HG03108 (cell line): ENCODE results near the gene CPT2.

Experiments
- ATAC-seq: cut with Tn5 transposase; IDR thresholded peaks from one replicate; pipeline ENCODE4 v1.9.1; 2021; ENCODE audit warnings: moderate library complexity; ENCODE audit not compliant: unreplicated experiment

Gene CPT2

DNA sequence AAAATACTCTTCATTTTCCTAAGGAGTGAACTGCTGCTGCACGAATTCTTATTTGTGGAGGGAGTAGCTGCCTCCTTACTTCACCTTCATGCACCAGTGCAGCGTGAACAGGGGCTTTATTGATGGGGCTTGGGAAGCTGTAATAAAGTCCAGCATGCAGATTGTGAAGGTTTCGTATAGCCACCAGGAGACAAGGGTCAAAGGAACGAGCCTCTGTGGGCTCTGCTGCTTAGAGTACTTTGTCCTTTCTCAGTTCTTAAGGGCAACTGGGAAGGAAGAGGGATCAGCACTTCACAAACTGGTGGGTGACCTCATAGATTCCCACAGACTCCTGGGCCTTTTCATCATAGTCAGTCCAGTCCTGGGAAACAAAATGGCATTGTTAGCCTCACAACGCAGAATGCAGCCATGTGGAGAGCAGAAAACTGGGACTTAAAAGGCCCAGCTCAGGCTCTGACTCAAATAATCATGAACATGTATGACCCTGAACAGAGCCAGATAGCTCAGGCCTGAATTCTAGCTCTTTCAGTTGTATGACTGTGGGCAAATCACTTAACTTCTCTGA lies 17.8 kb downstream of the CPT2 start:
- ATAC-seq = no peak

DNA sequence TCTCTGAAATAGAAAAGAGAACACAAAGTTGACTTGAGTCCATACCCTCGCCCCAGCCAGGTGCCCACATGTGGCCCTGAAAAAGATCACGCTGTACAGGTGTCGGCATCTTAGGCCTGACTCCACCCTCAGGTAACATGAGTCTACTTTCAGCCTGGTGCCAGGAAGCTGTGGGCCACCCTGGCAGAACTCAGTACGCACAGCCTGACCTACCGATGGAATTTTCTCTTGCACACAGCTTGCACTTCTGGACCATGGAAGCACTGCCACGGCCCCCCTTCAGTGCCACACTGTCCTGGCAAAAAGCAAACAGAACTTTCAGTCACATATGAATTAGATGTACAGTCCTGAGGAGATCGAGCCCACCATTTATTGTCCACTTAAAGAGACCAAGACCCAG lies 21.6 kb downstream of the CPT2 start:
- no peak for ATAC-seq

DNA sequence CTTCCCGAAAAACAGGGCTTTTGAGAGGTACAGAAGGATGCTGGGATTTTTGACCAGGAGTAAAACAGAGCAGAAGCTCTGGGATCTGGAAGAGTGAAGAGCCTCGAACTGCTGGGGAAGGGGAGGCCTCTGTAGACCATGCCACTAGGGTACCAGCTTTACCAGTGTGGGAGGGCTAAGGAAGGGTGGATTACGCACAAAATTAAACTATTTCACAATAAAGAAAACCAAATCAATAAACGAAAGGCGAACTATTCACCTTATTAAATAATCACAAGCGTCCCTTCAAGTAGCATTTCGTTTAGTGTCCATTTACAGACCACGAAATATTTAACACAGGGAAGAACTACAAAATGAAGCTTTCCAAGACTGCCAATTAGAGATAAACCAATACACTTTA lies 23.1 kb downstream of the CPT2 start:
- no peak for ATAC-seq

DNA sequence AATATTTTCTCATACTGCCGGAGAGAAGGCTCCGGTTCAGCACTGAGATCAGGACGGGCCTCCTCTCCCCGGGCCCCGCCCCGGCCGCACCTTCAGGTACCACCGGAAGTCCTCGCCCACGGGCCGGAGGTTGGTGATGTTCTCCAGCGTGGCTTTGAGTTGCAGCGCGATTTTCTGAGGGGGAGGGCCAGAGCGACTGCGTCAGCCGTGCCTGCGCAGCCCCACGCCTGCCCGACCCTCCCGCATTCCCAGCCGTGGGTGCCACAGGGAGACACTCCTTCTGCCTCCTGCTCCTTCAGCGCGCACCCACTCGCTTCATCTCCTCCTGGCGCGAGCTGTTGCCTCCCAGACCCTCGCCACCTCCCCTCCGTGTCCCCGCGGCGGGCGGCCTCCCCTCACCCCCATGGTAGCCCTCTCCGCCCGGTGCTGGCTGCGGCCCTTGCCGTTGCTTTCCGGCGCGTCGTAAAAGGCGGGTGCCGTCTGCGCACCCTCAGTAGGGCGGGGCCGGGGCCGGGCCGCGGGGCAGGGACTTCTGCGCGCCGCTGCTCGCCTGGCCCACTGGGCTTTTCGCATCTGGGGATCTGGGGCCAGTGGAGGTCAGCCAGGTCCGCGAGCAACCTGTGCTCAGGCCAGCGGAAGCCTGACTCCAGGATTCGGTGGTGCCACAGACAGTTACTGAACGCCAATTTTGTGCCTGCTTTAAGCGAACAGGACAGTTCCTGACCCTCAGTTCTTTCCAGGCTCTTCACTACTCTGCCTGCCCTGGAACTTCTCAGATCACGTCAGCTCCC lies 23.7 kb downstream of the CPT2 start, which contains the start of gene CZIB:
CZIB (minus strand) TSS at position 464 of the 791 bp plus-strand sequence; CDS start at position 405, 59 bp downstream.
- peak; percentile 90 for ATAC-seq

DNA sequence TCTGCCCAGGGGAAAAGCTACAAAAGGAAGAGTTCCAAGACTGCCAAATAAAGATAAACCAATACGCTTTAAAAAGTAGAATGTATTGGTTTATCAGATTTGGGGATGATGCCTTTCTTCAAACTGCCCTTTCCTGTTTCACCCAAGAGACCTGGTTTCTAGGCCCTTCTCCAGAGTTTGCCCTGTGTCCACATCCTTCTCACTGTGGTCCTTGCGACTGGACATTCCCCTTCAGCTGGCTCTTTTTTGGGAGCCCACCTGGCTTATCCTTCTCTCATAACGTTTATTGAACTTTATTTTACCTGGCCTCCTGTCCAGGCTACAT lies 24.3 kb downstream of the CPT2 start:
- ATAC-seq = no peak

DNA sequence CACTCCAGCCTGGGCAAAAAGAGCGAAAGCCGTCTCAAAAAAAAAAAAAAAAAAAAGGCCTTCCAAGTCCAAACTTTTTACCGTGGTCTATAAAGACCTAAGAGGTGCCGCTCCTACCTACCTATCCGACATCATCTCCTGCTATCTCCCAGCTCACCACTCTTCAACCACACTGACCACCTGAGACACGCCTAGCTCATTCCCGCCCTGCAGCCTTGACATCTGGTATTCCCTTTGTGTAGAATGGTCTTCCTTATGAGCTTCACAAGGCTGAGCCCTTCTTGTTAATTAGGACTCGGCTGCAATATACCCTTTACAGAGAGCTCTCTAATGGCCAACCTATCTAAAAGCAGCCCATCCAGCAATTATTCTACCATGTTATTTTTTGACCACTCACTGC lies 41.0 kb downstream of the CPT2 start:
- no peak for ATAC-seq

DNA sequence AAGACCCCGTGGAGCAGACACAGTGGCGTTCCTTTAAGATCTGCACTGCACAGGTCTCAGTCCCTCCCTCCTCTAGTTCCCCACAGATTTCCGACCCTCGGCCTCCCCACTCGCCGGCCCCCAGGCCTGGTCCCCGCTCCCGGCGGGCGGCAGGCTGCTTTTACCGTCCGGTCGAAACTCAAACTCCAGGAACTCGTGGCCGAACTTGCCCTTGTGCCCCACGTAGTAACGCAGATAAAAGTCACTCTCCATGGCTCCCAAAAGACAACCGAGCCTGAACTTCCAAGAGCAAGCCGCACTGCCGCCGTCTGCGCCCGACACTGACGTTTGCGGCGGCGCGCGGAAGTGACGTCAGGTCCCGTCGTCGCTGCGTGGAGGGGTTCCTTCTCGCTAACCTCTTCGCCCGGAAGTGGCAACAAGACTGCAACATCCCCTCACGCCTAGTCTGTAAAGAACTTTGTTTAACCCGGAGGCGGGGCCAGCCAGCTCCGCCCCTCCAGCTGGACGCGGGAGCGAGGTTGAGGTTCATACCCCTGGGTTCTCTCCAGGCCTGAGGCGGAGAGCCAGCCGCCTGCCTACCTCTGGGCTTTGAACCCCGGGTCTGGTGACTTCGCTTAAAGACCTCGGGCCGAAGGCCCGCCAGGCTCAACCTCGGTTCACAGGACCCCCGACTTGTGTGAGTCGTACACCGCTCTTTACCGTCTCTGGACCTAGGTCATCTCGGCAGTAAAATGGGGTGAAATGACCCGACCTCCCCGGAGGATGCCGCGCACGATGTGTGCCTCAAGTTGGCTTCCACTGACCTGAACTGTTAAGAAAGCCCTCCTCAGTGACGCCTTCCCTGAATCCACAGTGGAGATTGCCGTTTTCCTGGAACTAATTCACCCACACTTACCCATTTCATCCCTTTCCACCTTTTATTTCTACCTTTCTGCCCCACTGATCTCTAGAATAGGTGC lies 41.9 kb downstream of the CPT2 start, which contains the start of gene MAGOH:
MAGOH (minus strand) TSS at position 322 of the 959 bp plus-strand sequence; CDS start at position 252, 70 bp downstream.
- ATAC-seq = peak; percentile 94

DNA sequence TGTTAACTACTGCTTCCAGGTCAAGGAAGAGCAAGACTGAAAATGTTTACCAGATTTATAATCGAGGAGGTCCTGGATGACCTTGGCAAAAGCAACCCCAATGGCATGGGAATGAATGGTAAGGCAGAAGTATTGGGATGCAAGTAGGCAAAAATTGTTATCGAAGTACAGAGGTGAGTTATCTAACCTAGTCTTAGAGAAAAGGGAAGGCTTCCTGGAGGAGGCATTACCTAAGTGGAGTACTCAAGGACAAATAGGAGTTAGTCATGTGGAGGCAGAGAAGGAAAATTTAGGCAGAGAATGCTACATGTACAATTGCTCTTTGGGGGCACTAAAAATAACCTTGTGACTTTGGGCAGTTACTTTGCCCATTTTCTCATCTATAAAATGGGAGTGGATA lies 45.2 kb downstream of the CPT2 start:
- ATAC-seq = no peak

DNA sequence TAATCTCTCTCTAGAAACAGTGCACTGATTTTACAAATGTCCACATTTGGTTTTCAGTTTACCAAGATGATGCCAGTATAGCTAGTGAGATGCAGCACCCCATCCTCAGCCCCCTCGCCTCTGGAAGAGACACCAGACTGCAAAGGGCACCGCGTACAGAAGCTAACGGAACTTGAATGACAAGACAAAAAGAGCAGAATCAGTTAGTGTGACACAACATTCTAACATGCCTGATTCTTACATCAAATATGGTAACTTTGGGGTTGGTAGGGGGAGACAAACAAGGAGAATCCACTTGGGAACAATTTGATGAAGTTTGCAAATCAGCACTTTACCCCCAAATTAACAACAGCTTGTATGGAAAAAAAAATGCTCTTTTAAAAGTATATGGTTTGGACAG lies 45.8 kb downstream of the CPT2 start:
- ATAC-seq = no peak

DNA sequence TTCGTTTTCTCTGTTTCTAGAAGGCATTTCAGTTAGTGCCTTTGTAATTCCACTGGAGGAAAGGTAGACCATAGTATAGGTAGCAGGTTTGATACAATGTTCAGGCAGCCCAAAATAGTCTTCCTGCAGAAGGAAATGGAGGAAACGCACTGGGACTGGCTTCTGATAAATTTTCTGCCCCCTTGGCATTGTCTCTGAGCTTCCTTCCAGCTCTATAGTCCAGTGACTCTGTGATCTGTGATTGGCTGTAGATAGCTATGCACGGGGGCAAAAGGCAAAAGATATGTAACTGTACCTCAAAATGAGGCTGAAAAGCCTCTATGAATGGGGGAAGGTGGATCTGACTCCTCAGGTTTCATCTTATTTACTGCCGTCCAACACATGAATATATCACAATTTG lies 47.5 kb downstream of the CPT2 start:
- ATAC-seq = no peak

DNA sequence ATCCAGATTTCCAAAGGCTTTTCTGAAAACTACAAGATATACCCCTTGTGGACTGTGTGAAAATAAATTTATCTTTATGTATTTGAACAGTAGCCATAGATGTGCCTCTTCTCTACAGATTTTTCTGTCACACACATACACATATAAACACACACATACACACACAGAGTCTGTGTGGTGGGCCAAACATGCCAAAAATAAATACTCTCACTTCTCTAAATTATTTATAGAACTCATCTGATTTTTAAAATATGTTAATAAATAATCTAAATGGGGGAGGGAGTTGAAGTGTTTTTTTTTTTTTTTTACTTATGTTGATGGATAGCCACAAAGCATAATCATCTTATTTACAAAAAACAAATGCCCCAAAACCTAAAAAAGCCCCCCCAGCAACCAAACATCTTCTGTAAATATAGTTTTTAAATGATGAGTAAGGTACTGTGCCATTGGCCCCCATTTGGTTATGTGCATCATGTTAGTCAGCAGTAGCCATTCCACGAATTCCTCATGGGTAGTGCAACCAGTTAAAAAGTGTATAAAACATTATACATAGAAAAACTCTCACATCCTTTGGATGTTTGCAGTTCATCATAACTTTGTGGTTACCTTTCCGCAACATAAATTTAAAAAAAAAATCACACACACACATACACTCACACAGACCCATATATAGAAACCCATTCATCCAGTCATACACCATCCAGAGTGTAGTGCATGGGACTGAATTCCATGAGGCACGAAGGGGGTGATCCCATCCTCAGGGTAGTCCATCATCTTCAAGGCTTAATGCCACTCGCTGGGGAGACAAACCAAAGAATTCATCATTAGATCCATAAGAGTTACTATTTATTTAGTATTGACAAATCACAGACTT lies 49.9 kb downstream of the CPT2 start:
- ATAC-seq = no peak

DNA sequence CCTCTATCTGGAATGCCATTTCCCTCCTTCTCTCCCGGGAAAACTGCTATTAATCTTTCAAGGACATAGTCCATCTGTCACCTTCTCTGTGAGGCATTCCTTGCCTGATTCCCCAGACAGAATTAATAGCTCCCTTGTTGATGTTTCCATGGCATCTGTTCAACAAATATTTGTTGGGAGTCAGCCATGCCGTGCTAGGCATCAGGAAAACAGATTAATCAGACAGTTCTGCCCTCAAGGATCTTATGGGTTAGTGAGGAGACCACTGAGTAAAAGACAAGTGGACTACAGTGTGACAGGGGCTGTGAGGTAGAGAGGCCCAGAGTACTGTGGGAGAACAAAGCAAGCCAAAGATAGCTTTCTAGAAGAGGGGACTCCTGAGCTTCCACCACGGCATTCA lies 53.1 kb downstream of the CPT2 start:
- no peak for ATAC-seq

DNA sequence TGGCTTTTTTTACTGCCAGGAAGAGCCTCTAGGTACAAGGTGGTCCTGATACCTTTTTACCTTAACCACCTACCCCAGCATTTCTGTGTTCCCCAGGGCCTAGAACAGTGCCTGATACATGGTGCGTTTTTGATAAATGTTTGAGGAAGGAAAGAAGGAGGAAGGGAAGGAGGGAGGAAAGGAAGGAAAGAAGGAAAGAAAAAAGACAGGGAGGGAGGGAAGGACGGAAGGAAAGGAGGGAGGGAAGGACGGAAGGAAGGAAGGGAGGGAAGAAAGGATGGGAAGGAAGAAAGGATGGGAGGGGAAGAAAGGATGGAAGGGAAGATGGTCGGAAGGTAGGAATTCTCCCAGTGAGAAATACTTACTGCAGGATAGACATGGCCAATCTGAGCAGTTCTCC lies 53.7 kb downstream of the CPT2 start:
- no peak for ATAC-seq

DNA sequence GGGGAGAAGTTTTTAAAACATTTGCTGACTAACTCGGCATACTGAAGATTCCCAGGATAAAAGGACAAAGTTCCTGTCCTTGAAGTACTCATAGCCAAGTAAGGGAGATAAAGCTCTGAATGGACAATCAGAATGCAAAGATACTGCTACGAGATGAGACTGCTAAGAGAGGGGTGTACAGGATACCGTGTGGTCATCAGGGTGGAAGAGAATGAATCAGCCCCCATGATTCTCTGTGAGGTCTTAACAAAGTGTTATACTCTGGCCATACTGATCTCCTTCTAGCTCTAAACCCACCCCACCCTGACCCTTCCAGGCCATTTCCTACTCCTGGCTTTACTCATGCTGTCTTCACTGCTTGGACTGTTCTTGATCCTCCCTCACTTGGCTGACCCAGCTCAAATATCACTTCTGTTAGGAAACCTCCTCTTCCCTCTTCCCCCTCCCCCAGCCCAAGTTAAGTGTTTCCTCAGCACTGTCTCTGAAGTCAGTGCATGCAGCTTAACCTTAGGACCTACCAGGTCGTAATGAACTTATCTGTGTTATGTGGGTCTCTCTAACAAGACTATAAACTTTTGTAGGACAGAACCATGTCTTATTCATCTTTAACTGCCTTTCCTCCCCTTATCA lies 57.5 kb downstream of the CPT2 start:
- ATAC-seq = no peak

DNA sequence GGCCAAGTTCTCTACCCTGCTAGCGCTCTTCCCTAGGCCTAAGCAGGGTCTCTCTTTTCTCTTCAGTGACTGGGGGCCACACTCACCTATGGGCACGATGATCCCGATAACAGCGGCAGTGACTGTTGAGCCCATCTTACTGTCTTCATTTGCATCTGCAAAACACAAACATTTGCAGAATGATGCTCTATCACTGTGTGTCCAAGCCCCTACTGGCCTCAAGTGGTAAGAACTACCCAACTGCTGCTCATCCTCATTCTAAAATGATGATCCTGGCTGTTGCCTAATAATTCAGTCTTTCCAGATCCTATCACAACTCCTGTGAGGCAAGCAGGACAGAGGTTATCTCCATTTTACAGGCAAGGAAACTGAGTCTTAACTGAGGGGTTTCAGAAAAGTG lies 58.4 kb downstream of the CPT2 start:
- no peak for ATAC-seq

DNA sequence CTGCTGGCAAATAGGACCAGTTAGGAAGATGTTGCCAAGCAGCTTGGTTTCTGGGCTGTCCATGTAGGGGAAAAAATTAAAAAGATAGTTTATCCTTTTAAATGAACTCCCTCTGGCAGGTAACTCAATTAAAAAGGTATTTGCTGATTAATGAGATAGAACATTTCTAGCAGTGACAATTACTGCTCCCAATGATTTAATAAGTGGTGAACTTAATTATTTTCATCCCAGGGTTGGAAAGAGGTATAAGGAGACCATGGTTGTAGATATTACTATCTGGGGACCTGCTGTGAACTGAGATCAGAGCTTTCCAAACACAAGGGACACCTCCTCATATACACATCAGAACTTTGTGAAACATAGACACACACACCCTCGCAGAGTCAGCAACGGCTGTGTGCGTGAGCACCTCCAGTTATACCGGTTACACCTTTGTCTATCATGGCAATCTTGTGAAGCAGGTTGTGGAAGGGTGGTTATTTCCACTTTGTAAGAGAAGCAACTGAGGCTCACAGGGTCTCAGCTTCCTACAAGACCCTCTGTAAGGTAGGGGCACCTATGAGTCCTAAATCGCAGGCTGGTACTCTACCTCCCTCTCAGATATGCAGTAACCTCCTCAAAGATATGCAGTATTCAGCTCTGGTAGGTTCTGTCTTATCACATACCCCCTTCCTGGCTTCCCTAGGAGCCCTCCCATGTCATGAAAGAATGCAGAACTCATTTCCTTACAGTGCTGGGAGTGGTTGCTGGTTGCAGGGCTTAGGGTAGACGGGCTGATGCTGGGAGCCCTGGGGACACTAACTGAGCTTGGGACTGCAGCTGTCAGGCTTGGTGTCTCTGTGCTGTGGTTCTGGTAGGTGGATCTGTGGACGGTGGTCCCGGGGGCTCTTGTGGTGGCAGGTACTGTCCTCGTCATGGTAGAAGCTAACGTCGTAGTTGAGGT lies 60.2 kb downstream of the CPT2 start:
- no peak for ATAC-seq

DNA sequence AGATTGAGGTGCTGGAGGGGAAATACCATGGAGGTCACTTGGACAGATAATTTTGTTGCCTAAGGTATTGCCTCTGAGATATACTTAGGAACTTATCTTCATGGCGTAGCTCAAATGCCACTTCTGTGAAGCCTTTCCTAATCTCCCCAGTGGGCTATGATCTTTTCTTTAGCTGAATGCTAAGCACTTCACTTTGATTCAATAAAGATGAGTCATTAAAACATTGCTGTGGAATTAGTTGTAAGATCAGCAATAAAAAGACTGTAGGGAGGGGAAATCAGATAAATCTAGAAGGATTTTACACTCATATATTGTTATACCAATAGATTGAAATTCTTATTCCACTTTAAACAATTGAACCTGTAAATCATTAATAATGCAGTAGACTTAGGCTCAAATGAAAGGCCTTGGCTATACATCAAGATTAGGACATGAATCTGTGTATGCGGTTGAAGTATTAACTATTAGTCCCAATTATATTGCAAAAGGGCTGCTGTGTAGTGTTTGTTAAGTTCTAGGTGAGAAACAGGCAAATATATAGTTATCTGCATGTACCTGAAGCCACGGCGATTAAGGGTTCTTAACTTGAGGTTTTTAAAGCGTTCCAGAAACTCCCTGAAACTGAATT lies 60.9 kb downstream of the CPT2 start:
- ATAC-seq = no peak

DNA sequence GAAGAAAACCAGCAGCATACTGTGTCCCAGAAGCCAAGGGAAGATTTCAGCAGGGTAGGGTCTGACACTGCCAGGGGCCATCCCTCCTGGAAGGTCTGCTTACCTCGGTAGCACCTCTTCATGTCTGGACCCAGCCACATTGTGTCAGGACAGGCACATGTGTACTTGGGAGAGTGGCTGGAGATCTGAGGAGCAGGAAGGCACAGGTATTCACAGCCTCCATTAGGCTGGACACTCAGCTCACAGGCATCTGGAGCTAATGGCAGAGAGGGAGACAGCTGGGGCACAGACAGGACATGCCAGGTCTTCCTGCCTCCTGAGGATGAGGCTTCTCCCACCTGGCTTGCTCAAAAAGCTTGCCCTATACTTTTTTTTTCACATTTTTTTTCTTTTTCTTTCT lies 61.6 kb downstream of the CPT2 start:
- ATAC-seq = no peak

DNA sequence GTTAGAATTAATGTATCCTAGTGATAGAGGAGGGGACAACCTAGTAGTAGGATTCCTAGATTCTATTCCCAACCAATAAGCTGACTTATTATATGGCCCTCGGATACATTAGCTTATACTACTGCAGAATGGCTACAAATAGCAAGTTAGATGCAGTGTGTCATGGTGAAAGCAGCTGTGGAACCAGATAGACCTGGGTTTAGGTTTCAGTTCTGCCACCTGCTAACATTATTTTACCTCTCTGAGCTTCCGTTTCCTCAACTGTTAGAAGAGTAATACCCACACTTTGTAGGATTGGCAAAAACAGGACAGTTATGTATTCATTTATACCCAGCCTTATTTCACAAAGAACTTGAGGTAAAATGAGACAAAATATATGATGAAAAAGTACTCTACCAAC lies 63.3 kb downstream of the CPT2 start:
- ATAC-seq = peak; percentile 65
